Caco-2 (cell line): ENCODE results near the gene PLAC8L1. TPM values are rescaled to one million over a fixed set of nuclear protein-coding genes. Genes with fewer than 3 reads are reported as not detected.

ENCODE experiments used
- BruUV-seq: library from RNA; stranded (reverse); fragments of 400-500 nt; replicated peaks from 2 replicates; lab custom pipeline; 2021; lab: Mats Ljungman, UMichigan
- CTCF ChIA-PET: fragments of 300-600 bp; sonication (Branson Sonifier 250); formaldehyde crosslinking; loops from one replicate; lab custom pipeline; 2022; ENCODE audit warnings: antibody characterized with exemption; lab: Charles Lee
- POLR2A ChIA-PET: fragments of 300-600 bp; sonication (Branson Sonifier 250); formaldehyde crosslinking; loops from one replicate; lab custom pipeline; 2022; ENCODE audit warnings: antibody characterized with exemption; lab: Charles Lee
- DNase-seq, 2 experiments: peaks; one replicate each; pipeline versions ENCODE4 v3.0.0 to v3.0.0-alpha.2; 2020 to 2022
- H3K27me3 ChIP-seq: replicated peaks from 2 replicates; pipeline ENCODE4 v1.6.0; 2011; ENCODE audit warnings: low read length; ENCODE audit not compliant: control insufficient read depth, insufficient read depth
- H3K36me3 ChIP-seq: 2 replicates; pipeline ENCODE4 v1.5.1; 2011; ENCODE audit warnings: low read length; ENCODE audit not compliant: control insufficient read depth, insufficient read depth
- H3K4me1 ChIP-seq: fragments of 250-450 bp; sonication (Bioruptor Pico); 2 replicates; pipeline ENCODE4 v1.5.1; 2020; ENCODE audit warnings: mild to moderate bottlenecking
- H3K4me3 ChIP-seq: 2 replicates; pipeline ENCODE4 v1.5.1; 2011; ENCODE audit warnings: low read depth, mild to moderate bottlenecking, control low read depth, low read length
- H3K9me3 ChIP-seq: fragments of 250-450 bp; sonication (Bioruptor Pico); 2 replicates; pipeline ENCODE4 v1.5.1; 2020; ENCODE audit warnings: mild to moderate bottlenecking, moderate library complexity
- H3K27ac Mint-ChIP-seq: one replicate; pipeline ENCODE4 v1.8.0; 2022; ENCODE audit warnings: mixed read lengths; ENCODE audit not compliant: unreplicated experiment
- H3K27me3 Mint-ChIP-seq: one replicate; pipeline ENCODE4 v1.8.0; 2022; ENCODE audit warnings: mixed read lengths; ENCODE audit not compliant: insufficient read depth, unreplicated experiment
- H3K36me3 Mint-ChIP-seq: one replicate; pipeline ENCODE4 v1.8.0; 2022; ENCODE audit warnings: mild to moderate bottlenecking, mixed read lengths; ENCODE audit not compliant: insufficient read depth, unreplicated experiment
- H3K4me1 Mint-ChIP-seq: one replicate; pipeline ENCODE4 v1.8.0; 2022; ENCODE audit warnings: low read depth, mixed read lengths; ENCODE audit not compliant: unreplicated experiment
- H3K4me3 Mint-ChIP-seq: one replicate; pipeline ENCODE4 v1.8.0; 2022; ENCODE audit warnings: mild to moderate bottlenecking, moderate library complexity, mixed read lengths; ENCODE audit not compliant: unreplicated experiment
- H3K9me3 Mint-ChIP-seq: one replicate; pipeline ENCODE4 v1.8.0; 2022; ENCODE audit warnings: mixed read lengths; ENCODE audit not compliant: unreplicated experiment
- CTCF ChIP-seq, 2 experiments: fragments of 200-600 bp in 1 of 2; IDR thresholded peaks; 1 replicate in 1 of 2; 2 replicates in 1 of 2; pipeline versions ENCODE4 v1.5.1 to v1.8.0; 2011 to 2022; ENCODE audit warnings: antibody characterized with exemption in 1 of 2, control low read depth in 1 of 2, inconsistent platforms in 1 of 2, low read depth in 1 of 2, low read length in 1 of 2, mild to moderate bottlenecking in 1 of 2, moderate library complexity in 1 of 2; ENCODE audit not compliant: insufficient read depth in 1 of 2, severe bottlenecking in 1 of 2, unreplicated experiment in 1 of 2
- intact Hi-C: fragments of 100-400 bp; cut with micrococcal nuclease; formaldehyde crosslinking; loops from one replicate; pipeline ENCODE4 v1.10.0; 2022; ENCODE audit not compliant: unreplicated experiment
- total RNA-seq: library from RNA; stranded (reverse); gene quantifications from 2 replicates; pipeline ENCODE4 v1.2.3, GENCODE V29; 2022

Gene PLAC8L1
- total RNA-seq, 1 experiment from 2014 or later: 1.0 TPM

- H3K27me3 ChIP-seq: no peaks in the 10 kb centered on the region
- H3K4me3 ChIP-seq: no peak overlapping the region
- H3K4me1 Mint-ChIP-seq: no peaks in the 10 kb centered on the region
- H3K9me3 Mint-ChIP-seq: no peaks in the 10 kb centered on the region
- ChIA-PET CTCF (no interaction called here), POLR2A (no interaction called here)
- intact Hi-C loops: no loop called here
- DNase-seq: no peak
- H3K36me3 Mint-ChIP-seq: no peaks in the 10 kb centered on the region
- no peak overlapping the region for H3K4me3 Mint-ChIP-seq
- H3K9me3 ChIP-seq: no peaks in the 10 kb centered on the region
- no peak overlapping the region for H3K27ac Mint-ChIP-seq
- no peaks in the 10 kb centered on the region for H3K27me3 Mint-ChIP-seq
- TF ChIP-seq CTCF (IDR thresholded peaks at IDR 0.05; ENCODE audit: insufficient read depth in 1 of 2, low read depth in 1 of 2, low read length in 1 of 2, severe bottlenecking in 1 of 2, unreplicated experiment in 1 of 2): no peak
- BruUV-seq: no TSS peak
- no peaks in the 10 kb centered on the region for H3K36me3 ChIP-seq
- H3K4me1 ChIP-seq: no peaks in the 10 kb centered on the region
Measured at GRCh38 chr5:146088098-146088497, 17.3 kb downstream of the PLAC8L1 start.

GRCh38 chr5:146084376-146084775 is 21.0 kb downstream of the PLAC8L1 start:
- no peak for DNase-seq
- BruUV-seq: no TSS peak
- ChIA-PET POLR2A (no interaction called here), CTCF (no interaction called here)
- TF ChIP-seq CTCF (IDR thresholded peaks at IDR 0.05; ENCODE audit: insufficient read depth in 1 of 2, low read depth in 1 of 2, low read length in 1 of 2, severe bottlenecking in 1 of 2, unreplicated experiment in 1 of 2): no peak
- Histone ChIP-seq H3K27me3 (no peaks in the 10 kb centered on the region), H3K36me3 (no peaks in the 10 kb centered on the region), H3K4me1 (no peaks in the 10 kb centered on the region), H3K9me3 (no peaks in the 10 kb centered on the region), H3K4me3 (no peak overlapping the region)
- intact Hi-C loops: no loop called here
- no peak overlapping the region for H3K4me3 Mint-ChIP-seq
- H3K27ac Mint-ChIP-seq: no peak overlapping the region
- H3K27me3 Mint-ChIP-seq: no peaks in the 10 kb centered on the region
- no peaks in the 10 kb centered on the region for H3K4me1 Mint-ChIP-seq
- no peaks in the 10 kb centered on the region for H3K36me3 Mint-ChIP-seq
- H3K9me3 Mint-ChIP-seq: no peaks in the 10 kb centered on the region

- Mint-ChIP-seq H3K4me1 (no peaks in the 10 kb centered on the region), H3K36me3 (no peaks in the 10 kb centered on the region), H3K27ac (no peak overlapping the region), H3K9me3 (no peaks in the 10 kb centered on the region), H3K27me3 (no peaks in the 10 kb centered on the region), H3K4me3 (no peak overlapping the region)
- POLR2A ChIA-PET: no interaction called here
- DNase-seq: no peak
- H3K4me3 ChIP-seq: no peak overlapping the region
- intact Hi-C loops: no loop called here
- no peak for TF ChIP-seq CTCF (IDR thresholded peaks at IDR 0.05; ENCODE audit: insufficient read depth in 1 of 2, low read depth in 1 of 2, low read length in 1 of 2, severe bottlenecking in 1 of 2, unreplicated experiment in 1 of 2)
- H3K4me1 ChIP-seq: no peaks in the 10 kb centered on the region
- no peaks in the 10 kb centered on the region for H3K27me3 ChIP-seq
- no peaks in the 10 kb centered on the region for H3K36me3 ChIP-seq
- no peaks in the 10 kb centered on the region for H3K9me3 ChIP-seq
- CTCF ChIA-PET: no interaction called here
- BruUV-seq: no TSS peak
Measured at GRCh38 chr5:146082798-146083197, 22.6 kb downstream of the PLAC8L1 start.
